GM12892 (cell line): ENCODE measurements around the gene RREB1.

Experiments used
- POLR2A ChIP-seq: IDR thresholded peaks from 2 replicates; pipeline ENCODE4 v1.6.1; 2011; ENCODE audit warnings: low read depth, low read length, control low read depth
- POLR2AphosphoS5 ChIP-seq: IDR thresholded peaks from 2 replicates; pipeline ENCODE4 v1.6.1; 2011; ENCODE audit warnings: low read depth, low read length, control low read depth
- TAF1 ChIP-seq: IDR thresholded peaks from 2 replicates; pipeline ENCODE4 v1.6.1; 2011; ENCODE audit warnings: low read depth, mild to moderate bottlenecking, control low read depth, low read length, borderline replicate concordance

GRCh38 chr6:7166410-7167293, 58.9 kb downstream of the RREB1 start:
- TF ChIP-seq POLR2A: no peak
- TF ChIP-seq POLR2AphosphoS5: no peak
- no peak for TF ChIP-seq TAF1
